NCI-H128 (cell line): ENCODE results near the gene AKT2.
"Not testable (repeated sequence)": the region's sequence is repeated elsewhere in the genome, so short reads cannot be mapped to it uniquely, and the experiment has no call there.

Experiments used
- DNase-seq: peaks from one replicate; lab custom pipeline; 2025; ENCODE audit not compliant: unreplicated experiment; lab: John Stamatoyannopoulos, UW

AKT2 gene

GRCh38 chr19:40221858-40222619, 63.1 kb downstream of the AKT2 start:
- peak; percentile 17 for DNase-seq

- no peak for DNase-seq
Observed at GRCh38 chr19:40220674-40221073, 64.5 kb downstream of the AKT2 start.

GRCh38 chr19:40219721-40220276, 65.3 kb downstream of the AKT2 start:
- DNase-seq: no peak

- DNase-seq: not testable (repeated sequence)
Observed at GRCh38 chr19:40219029-40219428, 66.1 kb downstream of the AKT2 start.

GRCh38 chr19:40217934-40218890, 66.9 kb downstream of the AKT2 start, which contains the start of gene TTC9B:
Gene TTC9B (minus strand): TSS chr19:40218384. CDS start chr19:40218381, 3 bp downstream.
- no peak for DNase-seq

- peak; percentile 60 for DNase-seq
Observed at GRCh38 chr19:40217027-40217810, 67.9 kb downstream of the AKT2 start.

- no peak for DNase-seq
Observed at GRCh38 chr19:40216777-40217026, 68.4 kb downstream of the AKT2 start.

GRCh38 chr19:40216013-40216776, 69.0 kb downstream of the AKT2 start:
- no peak for DNase-seq

- DNase-seq: no peak
Observed at GRCh38 chr19:40214936-40215335, 70.2 kb downstream of the AKT2 start.

GRCh38 chr19:40213882-40214570, 71.1 kb downstream of the AKT2 start:
- DNase-seq: no peak

- DNase-seq: no peak
Observed at GRCh38 chr19:40213251-40213829, 71.8 kb downstream of the AKT2 start.

GRCh38 chr19:40210889-40211288, 74.3 kb downstream of the AKT2 start:
- DNase-seq: no peak

- no peak for DNase-seq
Observed at GRCh38 chr19:40208602-40209001, 76.5 kb downstream of the AKT2 start.

- no peak for DNase-seq
Observed at GRCh38 chr19:40205760-40206159, 79.4 kb downstream of the AKT2 start.

GRCh38 chr19:40204381-40204780, 80.8 kb downstream of the AKT2 start:
- no peak for DNase-seq

- no peak for DNase-seq
Observed at GRCh38 chr19:40200341-40201099, 84.6 kb downstream of the AKT2 start.

GRCh38 chr19:40198272-40198990, 86.7 kb downstream of the AKT2 start:
- no peak for DNase-seq

- no peak for DNase-seq
Observed at GRCh38 chr19:40193587-40193849, 91.6 kb downstream of the AKT2 start.
